HCT116 (cell line): ENCODE measurements around the gene NACC2. TPM values are rescaled to one million over a fixed set of nuclear protein-coding genes. Genes with fewer than 3 reads are reported as not detected.

Experiments
- ATAC-seq: fragments of 200-7000 bp; cut with Tn5 transposase; 2 replicates; pipeline ENCODE4 v1.9.1; 2020; ENCODE audit warnings: mild to moderate bottlenecking, moderate library complexity
- BruUV-seq: library from RNA; stranded (reverse); fragments of 400-500 nt; replicated peaks from 2 replicates; lab custom pipeline; 2021; lab: Mats Ljungman, UMichigan
- CTCF ChIA-PET: fragments of 300-600 bp; sonication (Branson Sonifier 250); formaldehyde crosslinking; loops from one replicate; lab custom pipeline; 2021; ENCODE audit warnings: antibody characterized with exemption; lab: Charles Lee
- POLR2A ChIA-PET: fragments of 300-600, 350-600 bp; sonication (Branson Sonifier 250); formaldehyde crosslinking; loops from one replicate; lab custom pipeline; 2021; ENCODE audit warnings: antibody characterized with exemption; lab: Charles Lee
- RAD21 ChIA-PET, 2 experiments: fragments of 300-600 bp; sonication (Branson Sonifier 250); formaldehyde crosslinking; loops; one replicate each; lab custom pipeline; 2023; ENCODE audit warnings: low total read pairs in 2 of 2; ENCODE audit not compliant: uncharacterized antibody in 2 of 2, unreplicated experiment in 2 of 2, low non-redundant PET in 1 of 2; lab: Charles Lee
- DNase-seq: peaks from one replicate; pipeline ENCODE4 v3.0.0-alpha.2; 2010; ENCODE audit warnings: low read depth, low spot score
- H2AFZ ChIP-seq: fragments of 200-600 bp; shearing (Covaris generic), sonication (generic); 2 replicates; pipeline ENCODE4 v1.6.1; 2017; ENCODE audit warnings: low read depth, mixed run types, mixed read lengths, antibody characterized with exemption, low read length; ENCODE audit not compliant: poor library complexity, severe bottlenecking
- H3K27ac ChIP-seq: 2 replicates; pipeline ENCODE4 v1.5.1; 2012; ENCODE audit warnings: low read depth, low read length
- H3K27me3 ChIP-seq: fragments of 200-600 bp; sonication (generic); 2 replicates; pipeline ENCODE4 v1.6.1; 2016; ENCODE audit warnings: mixed run types, low read length, mixed read lengths; ENCODE audit not compliant: insufficient read depth
- H3K36me3 ChIP-seq, 2 experiments: fragments of 200-500 bp in 1 of 2; fragments of 200-600 bp in 1 of 2; sonication (Bioruptor generic) in 1 of 2; sonication (generic) in 1 of 2; 2 replicates each; pipeline versions ENCODE4 v1.5.1 to v1.6.1; 2014 to 2016; ENCODE audit warnings: low read length in 2 of 2, inconsistent platforms in 1 of 2, mixed read lengths in 1 of 2, mixed run types in 1 of 2; ENCODE audit not compliant: insufficient read depth in 2 of 2, control insufficient read depth in 1 of 2
- H3K4me1 ChIP-seq, 2 experiments: fragments of 200-600 bp in 1 of 2; sonication (generic) in 1 of 2; 2 replicates each; pipeline versions ENCODE4 v1.5.1 to v1.6.1; 2012 to 2017; ENCODE audit warnings: low read length in 2 of 2, inconsistent platforms in 1 of 2, mild to moderate bottlenecking in 1 of 2, mixed read lengths in 1 of 2, mixed run types in 1 of 2, moderate library complexity in 1 of 2; ENCODE audit not compliant: insufficient read depth in 2 of 2, control insufficient read depth in 1 of 2
- H3K4me2 ChIP-seq: fragments of 200-600 bp; sonication (generic); 2 replicates; pipeline ENCODE4 v1.6.1; 2017; ENCODE audit warnings: mixed run types, low read length, mixed read lengths
- H3K4me3 ChIP-seq, 2 experiments: fragments of 200-600 bp in 1 of 2; sonication (generic) in 1 of 2; replicated peaks in 1 of 2; 2 replicates each; pipeline ENCODE4 v1.5.1; 2011 to 2016; ENCODE audit warnings: low read length in 2 of 2, control low read depth in 1 of 2, low read depth in 1 of 2, mild to moderate bottlenecking in 1 of 2, mixed read lengths in 1 of 2, mixed run types in 1 of 2
- H3K79me2 ChIP-seq: fragments of 200-600 bp; sonication (generic); 2 replicates; pipeline ENCODE4 v1.6.1; 2017; ENCODE audit warnings: mild to moderate bottlenecking, mixed run types, low read length, moderate library complexity, mixed read lengths; ENCODE audit not compliant: insufficient read depth
- H3K9ac ChIP-seq: fragments of 200-600 bp; sonication (generic); 2 replicates; pipeline ENCODE4 v1.6.1; 2016; ENCODE audit warnings: low read length, mixed read lengths
- H3K9me2 ChIP-seq: fragments of 200-600 bp; sonication (generic), shearing (Covaris generic); 2 replicates; pipeline ENCODE4 v1.6.1; 2017; ENCODE audit warnings: mixed run types, mild to moderate bottlenecking, moderate library complexity; ENCODE audit not compliant: insufficient read depth
- H3K9me3 ChIP-seq, 2 experiments: fragments of 200-500 bp in 1 of 2; fragments of 200-600 bp in 1 of 2; sonication (Bioruptor generic) in 1 of 2; sonication (generic) in 1 of 2; 2 replicates each; pipeline ENCODE4 v1.6.1; 2014 to 2017; ENCODE audit warnings: low read length in 2 of 2, mixed read lengths in 2 of 2, inconsistent platforms in 1 of 2, low read depth in 1 of 2, mild to moderate bottlenecking in 1 of 2, mixed run types in 1 of 2, moderate library complexity in 1 of 2; ENCODE audit not compliant: control insufficient read depth in 1 of 2, insufficient read depth in 1 of 2
- H4K20me1 ChIP-seq: fragments of 200-600 bp; sonication (generic), shearing (Covaris generic); 2 replicates; pipeline ENCODE4 v1.6.1; 2017; ENCODE audit warnings: mixed run types, mild to moderate bottlenecking, moderate library complexity; ENCODE audit not compliant: insufficient read depth
- CBX3 ChIP-seq: IDR thresholded peaks from 2 replicates; pipeline ENCODE4 v1.6.1; 2012; ENCODE audit warnings: low read depth
- CEBPB ChIP-seq: IDR thresholded peaks from 2 replicates; pipeline ENCODE4 v1.6.1; 2012; ENCODE audit warnings: low read depth
- ELF1 ChIP-seq: IDR thresholded peaks from 2 replicates; pipeline ENCODE4 v1.6.1; 2012; ENCODE audit warnings: low read depth, borderline replicate concordance
- EZH2 ChIP-seq: fragments of 200-600 bp; sonication (generic); IDR thresholded peaks from 2 replicates; pipeline ENCODE4 v1.6.1; 2017; ENCODE audit warnings: antibody characterized with exemption, mixed run types
- FOSL1 ChIP-seq: IDR thresholded peaks from 2 replicates; pipeline ENCODE4 v1.6.1; 2012; ENCODE audit warnings: low read depth
- JUND ChIP-seq: IDR thresholded peaks from 2 replicates; pipeline ENCODE4 v1.6.1; 2012
- POLR2A ChIP-seq: IDR thresholded peaks from 2 replicates; pipeline ENCODE4 v1.7.0; 2011; ENCODE audit warnings: borderline replicate concordance; ENCODE audit not compliant: insufficient read depth, insufficient read length; ENCODE audit errors: extremely low read depth
- SIN3A ChIP-seq: IDR thresholded peaks from 2 replicates; pipeline ENCODE4 v1.6.1; 2012; ENCODE audit warnings: low read depth
- SRF ChIP-seq: IDR thresholded peaks from 2 replicates; pipeline ENCODE4 v1.6.1; 2012; ENCODE audit warnings: low read depth
- YY1 ChIP-seq: IDR thresholded peaks from 2 replicates; pipeline ENCODE4 v1.6.1; 2011; ENCODE audit warnings: low read length, low read depth, moderate library complexity, mild to moderate bottlenecking; ENCODE audit not compliant: insufficient replicate concordance; ENCODE audit errors: extremely low read depth
- ZFX ChIP-seq: fragments of 450-650 bp; IDR thresholded peaks from 2 replicates; pipeline ENCODE4 v1.6.1; 2017
- ZNF274 ChIP-seq: fragments of 200-500 bp; sonication (Bioruptor generic); IDR thresholded peaks from 2 replicates; pipeline ENCODE4 v1.6.1; 2014; ENCODE audit warnings: mild to moderate bottlenecking, low read depth, low read length, inconsistent platforms
- intact Hi-C: fragments of 100-400 bp; cut with micrococcal nuclease; formaldehyde crosslinking; loops from 2 replicates; pipeline ENCODE4 v1.10.0; 2022
- total RNA-seq: library from RNA; stranded (reverse); gene quantifications from one replicate; pipeline ENCODE4 v1.2.1, GENCODE V29; 2021; ENCODE audit not compliant: unreplicated experiment
- TF ChIP-seq, protein P1 (sequence below), 3 experiments: fragments of 200-600 bp in 1 of 3; sonication (generic) in 1 of 3; IDR thresholded peaks in 2 of 3; conservative IDR thresholded peaks in 1 of 3; 2 replicates each; pipeline ENCODE4 v1.5.1; 2012 to 2017; ENCODE audit warnings: low read depth in 2 of 3, low read length in 2 of 3, antibody characterized with exemption in 1 of 3, borderline replicate concordance in 1 of 3, control low read depth in 1 of 3, mild to moderate bottlenecking in 1 of 3, mixed read lengths in 1 of 3, mixed run types in 1 of 3, moderate library complexity in 1 of 3; ENCODE audit not compliant: insufficient read depth in 1 of 3
- TF ChIP-seq, protein P2 (sequence below): IDR thresholded peaks from 2 replicates; pipeline ENCODE4 v1.6.1; 2012; ENCODE audit warnings: low read depth
- TF ChIP-seq, protein P3 (sequence below): IDR thresholded peaks from 2 replicates; pipeline ENCODE4 v1.6.1; 2012

The NACC2 gene
- total RNA-seq, 1 experiment from 2014 or later = 27.8 TPM

DNA sequence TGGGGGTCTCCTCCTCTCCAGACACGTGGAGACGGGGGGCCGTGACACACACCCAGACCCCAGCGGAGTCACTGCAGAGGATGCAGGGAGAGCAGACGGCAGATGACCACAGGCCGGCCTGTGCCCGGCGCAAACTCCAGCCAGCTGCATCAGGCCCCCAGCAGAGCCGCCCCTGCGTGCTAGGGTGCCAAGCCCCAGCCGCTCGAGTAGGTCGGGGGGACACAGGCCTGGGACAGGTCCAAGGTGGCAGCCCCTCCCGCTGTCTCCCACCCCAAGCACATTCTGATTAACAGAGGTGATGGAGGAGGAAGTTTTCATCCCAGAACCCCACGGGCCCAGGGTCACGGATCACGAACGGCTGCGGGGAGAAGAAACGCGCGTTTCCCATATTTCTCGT is 14.4 kb downstream of the NACC2 start:
- H3K9me2 ChIP-seq = no peaks in the 10 kb centered on the region
- intact Hi-C loops = no loop called here
- H3K27me3 ChIP-seq = no peaks in the 10 kb centered on the region
- no TSS peak for BruUV-seq
- ChIA-PET POLR2A (no interaction called here), RAD21 (no interaction called here), CTCF (no interaction called here)
- H3K9me3 ChIP-seq = no peaks in the 10 kb centered on the region
- peaks cover 0 to 5% of the 10 kb centered on the region in 2 experiments; a peak in 2 of 4 replicates for H3K4me1 ChIP-seq
- H2AFZ ChIP-seq = no peak overlapping the region
- peaks cover 94% of the 10 kb centered on the region for H3K79me2 ChIP-seq
- ATAC-seq (no peak), DNase-seq (no peak)
- no peak for TF ChIP-seq ZFX
- no peak for TF ChIP-seq POLR2A
- TF ChIP-seq EZH2 = no peak
- no peak overlapping the region for H3K27ac ChIP-seq
- H3K4me2 ChIP-seq = no peak overlapping the region
- no peaks in the 10 kb centered on the region for H4K20me1 ChIP-seq
- no peak overlapping the region for H3K9ac ChIP-seq
- no peaks in the 10 kb centered on the region; a peak in 1 of 4 replicates for H3K36me3 ChIP-seq
- H3K4me3 ChIP-seq = no peak overlapping the region

DNA sequence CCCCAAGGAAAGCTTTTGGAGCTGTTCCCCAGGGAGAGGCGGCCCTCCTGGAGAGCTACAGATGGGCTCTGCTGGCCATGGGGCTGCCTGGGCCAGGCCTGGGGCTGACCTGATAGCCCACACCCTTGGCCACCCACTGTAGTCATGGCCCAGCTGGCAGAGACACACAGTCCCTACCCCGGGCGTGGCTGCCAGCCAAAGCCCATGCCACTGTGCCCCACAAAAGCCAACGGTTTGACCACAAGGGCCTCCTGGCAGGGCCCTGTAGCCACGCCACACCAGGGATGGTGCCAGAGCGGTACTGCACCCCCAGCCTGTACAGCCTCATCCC is 15.2 kb downstream of the NACC2 start:
- H3K4me1 ChIP-seq = peaks cover 0 to 5% of the 10 kb centered on the region in 2 experiments; a peak in 2 of 4 replicates
- CTCF ChIA-PET = no interaction called here
- intact Hi-C loops = no loop called here
- no peak overlapping the region for H3K9ac ChIP-seq
- POLR2A ChIA-PET = no interaction called here
- peak; percentile 27; the same call in 1 of the 2 replicates for ATAC-seq
- no peak for DNase-seq
- RAD21 ChIA-PET = no interaction called here
- H3K9me3 ChIP-seq = no peaks in the 10 kb centered on the region
- H3K9me2 ChIP-seq = no peaks in the 10 kb centered on the region
- no TSS peak for BruUV-seq
- no peak overlapping the region for H3K4me2 ChIP-seq
- H4K20me1 ChIP-seq = no peaks in the 10 kb centered on the region
- H3K27me3 ChIP-seq = no peaks in the 10 kb centered on the region
- no peak for TF ChIP-seq SIN3A
- TF ChIP-seq SRF = no peak
- no peak for TF ChIP-seq YY1
- TF ChIP-seq, protein P1, sequence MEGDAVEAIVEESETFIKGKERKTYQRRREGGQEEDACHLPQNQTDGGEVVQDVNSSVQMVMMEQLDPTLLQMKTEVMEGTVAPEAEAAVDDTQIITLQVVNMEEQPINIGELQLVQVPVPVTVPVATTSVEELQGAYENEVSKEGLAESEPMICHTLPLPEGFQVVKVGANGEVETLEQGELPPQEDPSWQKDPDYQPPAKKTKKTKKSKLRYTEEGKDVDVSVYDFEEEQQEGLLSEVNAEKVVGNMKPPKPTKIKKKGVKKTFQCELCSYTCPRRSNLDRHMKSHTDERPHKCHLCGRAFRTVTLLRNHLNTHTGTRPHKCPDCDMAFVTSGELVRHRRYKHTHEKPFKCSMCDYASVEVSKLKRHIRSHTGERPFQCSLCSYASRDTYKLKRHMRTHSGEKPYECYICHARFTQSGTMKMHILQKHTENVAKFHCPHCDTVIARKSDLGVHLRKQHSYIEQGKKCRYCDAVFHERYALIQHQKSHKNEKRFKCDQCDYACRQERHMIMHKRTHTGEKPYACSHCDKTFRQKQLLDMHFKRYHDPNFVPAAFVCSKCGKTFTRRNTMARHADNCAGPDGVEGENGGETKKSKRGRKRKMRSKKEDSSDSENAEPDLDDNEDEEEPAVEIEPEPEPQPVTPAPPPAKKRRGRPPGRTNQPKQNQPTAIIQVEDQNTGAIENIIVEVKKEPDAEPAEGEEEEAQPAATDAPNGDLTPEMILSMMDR (IDR thresholded peaks at IDR 0.05 in 2 of 3, conservative IDR thresholded peaks at IDR 0.05 in 1 of 3; ENCODE audit: borderline replicate concordance in 1 of 3, insufficient read depth in 1 of 3, low read depth in 2 of 3, low read length in 2 of 3) = no peak
- no peak for TF ChIP-seq CEBPB
- TF ChIP-seq CBX3 = no peak
- no peak for TF ChIP-seq ZNF274
- no peak for TF ChIP-seq EZH2
- no peak for TF ChIP-seq ZFX
- TF ChIP-seq, protein P2, sequence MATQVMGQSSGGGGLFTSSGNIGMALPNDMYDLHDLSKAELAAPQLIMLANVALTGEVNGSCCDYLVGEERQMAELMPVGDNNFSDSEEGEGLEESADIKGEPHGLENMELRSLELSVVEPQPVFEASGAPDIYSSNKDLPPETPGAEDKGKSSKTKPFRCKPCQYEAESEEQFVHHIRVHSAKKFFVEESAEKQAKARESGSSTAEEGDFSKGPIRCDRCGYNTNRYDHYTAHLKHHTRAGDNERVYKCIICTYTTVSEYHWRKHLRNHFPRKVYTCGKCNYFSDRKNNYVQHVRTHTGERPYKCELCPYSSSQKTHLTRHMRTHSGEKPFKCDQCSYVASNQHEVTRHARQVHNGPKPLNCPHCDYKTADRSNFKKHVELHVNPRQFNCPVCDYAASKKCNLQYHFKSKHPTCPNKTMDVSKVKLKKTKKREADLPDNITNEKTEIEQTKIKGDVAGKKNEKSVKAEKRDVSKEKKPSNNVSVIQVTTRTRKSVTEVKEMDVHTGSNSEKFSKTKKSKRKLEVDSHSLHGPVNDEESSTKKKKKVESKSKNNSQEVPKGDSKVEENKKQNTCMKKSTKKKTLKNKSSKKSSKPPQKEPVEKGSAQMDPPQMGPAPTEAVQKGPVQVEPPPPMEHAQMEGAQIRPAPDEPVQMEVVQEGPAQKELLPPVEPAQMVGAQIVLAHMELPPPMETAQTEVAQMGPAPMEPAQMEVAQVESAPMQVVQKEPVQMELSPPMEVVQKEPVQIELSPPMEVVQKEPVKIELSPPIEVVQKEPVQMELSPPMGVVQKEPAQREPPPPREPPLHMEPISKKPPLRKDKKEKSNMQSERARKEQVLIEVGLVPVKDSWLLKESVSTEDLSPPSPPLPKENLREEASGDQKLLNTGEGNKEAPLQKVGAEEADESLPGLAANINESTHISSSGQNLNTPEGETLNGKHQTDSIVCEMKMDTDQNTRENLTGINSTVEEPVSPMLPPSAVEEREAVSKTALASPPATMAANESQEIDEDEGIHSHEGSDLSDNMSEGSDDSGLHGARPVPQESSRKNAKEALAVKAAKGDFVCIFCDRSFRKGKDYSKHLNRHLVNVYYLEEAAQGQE = no peak
- TF ChIP-seq, protein P3, sequence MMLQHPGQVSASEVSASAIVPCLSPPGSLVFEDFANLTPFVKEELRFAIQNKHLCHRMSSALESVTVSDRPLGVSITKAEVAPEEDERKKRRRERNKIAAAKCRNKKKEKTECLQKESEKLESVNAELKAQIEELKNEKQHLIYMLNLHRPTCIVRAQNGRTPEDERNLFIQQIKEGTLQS = no peak
- TF ChIP-seq JUND = no peak
- TF ChIP-seq ELF1 = no peak
- TF ChIP-seq FOSL1 = no peak
- H3K36me3 ChIP-seq = no peaks in the 10 kb centered on the region; a peak in 2 of 4 replicates
- no peak overlapping the region; the same call in 1 of the 2 replicates for H3K27ac ChIP-seq
- no peak overlapping the region for H3K4me3 ChIP-seq
- H3K79me2 ChIP-seq = peaks cover 91% of the 10 kb centered on the region
- H2AFZ ChIP-seq = no peak overlapping the region
